ENCODE measurements around the gene SMIM5. TPM values are rescaled to one million over a fixed set of nuclear protein-coding genes. Genes with fewer than 3 reads are reported as not detected.
A peak's percentile ranks its signal among the peaks of the same experiment; 100 is the strongest.

The SMIM5 gene
- total and polyA plus RNA-seq, 2 of the 13 experiments (the other 11 are each of a cell fraction or from before 2014, with no cell fraction given): not detected

GRCh38 chr17:75622771-75623273 lies 10.4 kb upstream of the SMIM5 start (continued):
- no peak for TF ChIP-seq ZNF24 (IDR thresholded peaks at IDR 0.05)
- TF ChIP-seq ZNF430 (CRISPR knock-in tag; IDR thresholded peaks at IDR 0.05): no peak

- intact Hi-C loops (cut with micrococcal nuclease; ENCODE audit: unreplicated experiment) (no loop called here), in situ Hi-C loops (cut with HindIII; ENCODE audit: extremely low pct_ligation_motif_present, low pct_unique_long_range_greater_than_20kb) (no loop called here)
- DNase-seq (ENCODE audit: low spot score) (no peak), FAIRE-seq (no peak), ATAC-seq (no peak)
- WGBS (ENCODE audit: low lambda C conversion rate): 94% methylated on average over 8 of the region's 9 CpGs
- H3K79me2 ChIP-seq (ENCODE audit: insufficient read depth, low read length): no peaks in the 10 kb centered on the region
- no peaks in the 10 kb centered on the region for H3K9me3 ChIP-seq (ENCODE audit: low read length)
- H2AFZ ChIP-seq (ENCODE audit: low read length): no peak overlapping the region
- TF ChIP-seq ZNF362 (CRISPR knock-in tag; IDR thresholded peaks at IDR 0.05; ENCODE audit: borderline replicate concordance): no peak
- no peak for TF ChIP-seq ADNP (CRISPR knock-in tag; IDR thresholded peaks at IDR 0.05)
- TF ChIP-seq TBP (CRISPR knock-in tag; IDR thresholded peaks at IDR 0.05): no peak
- TF ChIP-seq AKAP8 (CRISPR knock-in tag; IDR thresholded peaks at IDR 0.05): 0 out of 2 replicates have a peak, but pooled peaks have one; percentile 22
- H4K20me1 ChIP-seq (ENCODE audit: insufficient read depth, low read length): no peaks in the 10 kb centered on the region; the same call in 1 of the 2 replicates
- ChIA-PET CTCF (ENCODE audit: low intra/inter-chr PET ratio, low total read pairs) (no interaction called here), POLR2A (interaction anchor here (0.6 to 3.7 kb wide), 4 partner anchors 10 to 156 kb away, joined by 3 to 16 read pairs (median 8); partner anchors contain the start of gene SMIM5)
- BruUV-seq (replicated peaks): no TSS peak
- H3K27me3 ChIP-seq (ENCODE audit: control insufficient read depth in 1 of 2, insufficient read depth in 2 of 2, low read length in 2 of 2): no peaks in the 10 kb centered on the region
- no peak overlapping the region for H3K9ac ChIP-seq (ENCODE audit: insufficient read depth, low read depth, low read length)
- peaks cover 6% of the 10 kb centered on the region; the same call in 1 of the 2 replicates for H3K4me1 ChIP-seq (ENCODE audit: insufficient read depth, low read length)
- no peak overlapping the region for H3K4me3 ChIP-seq (replicated peaks in 1 of 3; ENCODE audit: insufficient read depth in 1 of 3, low read depth in 2 of 3, low read length in 3 of 3)
- H3K27ac ChIP-seq (ENCODE audit: extremely low read length, insufficient read depth, low read length): no peak overlapping the region
- H3K36me3 ChIP-seq (replicated peaks in 1 of 2; ENCODE audit: control insufficient read depth in 1 of 2, insufficient read depth in 2 of 2, low read length in 2 of 2): peaks cover 0 to 4% of the 10 kb centered on the region in 2 experiments; a peak in 1 of 5 replicates
- no peak overlapping the region for H3K4me2 ChIP-seq (ENCODE audit: low read depth, low read length)
These were observed 9.8 kb upstream of the SMIM5 start for GRCh38 chr17:75623386-75623785.

Measured in HepG2 (cell line).